HG03097 (cell line): Measurements from ENCODE around the gene OR1C1.
"Not testable (repeated sequence)": the region's sequence is repeated elsewhere in the genome, so short reads cannot be mapped to it uniquely, and the experiment has no call there.

Source experiments
- ATAC-seq: cut with Tn5 transposase; IDR thresholded peaks from one replicate; pipeline ENCODE4 v1.9.1; 2021; ENCODE audit not compliant: unreplicated experiment, low FRiP score

The OR1C1 gene

DNA sequence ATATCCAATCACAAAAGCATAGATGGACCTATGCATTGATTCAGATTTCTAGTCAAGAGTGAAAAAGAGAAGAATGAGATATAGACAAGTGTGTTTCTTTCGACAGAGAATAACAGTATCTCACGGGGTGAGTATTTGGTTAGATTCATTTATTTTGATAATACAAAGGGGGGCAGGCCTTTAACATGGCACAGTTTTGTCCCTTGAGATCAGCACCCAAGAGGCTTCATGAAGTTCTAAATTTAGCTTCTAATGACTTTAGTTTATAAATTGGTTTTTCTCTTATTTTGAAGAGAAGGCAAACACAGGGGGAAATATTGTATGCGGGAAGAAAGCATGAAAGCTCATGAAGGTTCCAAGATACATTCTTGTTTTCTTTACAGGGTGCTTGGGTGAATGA is at the start of gene OR1C1:
TSS of gene OR1C1 (minus strand) at position 101 of the 400 bp plus-strand sequence. CDS start 2,150 bp downstream, outside the sequence.
- ATAC-seq, result no peak

GRCh38 chr1:247797518-247797917 is 37.2 kb upstream of the OR1C1 start:
- no peak for ATAC-seq

DNA sequence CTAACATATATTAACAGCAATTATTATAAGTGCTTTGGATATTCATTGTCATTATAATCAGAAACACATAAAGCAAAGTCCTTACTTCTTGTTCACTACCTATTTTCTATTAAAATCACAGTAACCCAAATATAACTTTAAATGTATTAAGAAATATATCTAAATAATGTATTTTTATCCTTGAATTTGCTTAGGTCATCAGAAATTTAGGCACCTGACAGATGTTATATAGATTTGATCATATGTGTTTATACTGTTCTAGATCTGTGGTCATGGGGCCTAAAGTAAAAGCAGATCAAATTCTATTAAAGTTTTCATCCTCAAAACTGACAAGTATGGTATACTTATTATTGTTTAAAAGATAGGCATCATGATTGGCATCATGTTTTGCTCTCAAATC is 9.2 kb upstream of the OR1C1 start:
- no peak for ATAC-seq

- ATAC-seq, result not testable (repeated sequence)
These were observed 6.0 kb downstream of the OR1C1 start for GRCh38 chr1:247754311-247754710.

GRCh38 chr1:247749870-247750269 is 10.5 kb downstream of the OR1C1 start:
- ATAC-seq, result no peak

DNA sequence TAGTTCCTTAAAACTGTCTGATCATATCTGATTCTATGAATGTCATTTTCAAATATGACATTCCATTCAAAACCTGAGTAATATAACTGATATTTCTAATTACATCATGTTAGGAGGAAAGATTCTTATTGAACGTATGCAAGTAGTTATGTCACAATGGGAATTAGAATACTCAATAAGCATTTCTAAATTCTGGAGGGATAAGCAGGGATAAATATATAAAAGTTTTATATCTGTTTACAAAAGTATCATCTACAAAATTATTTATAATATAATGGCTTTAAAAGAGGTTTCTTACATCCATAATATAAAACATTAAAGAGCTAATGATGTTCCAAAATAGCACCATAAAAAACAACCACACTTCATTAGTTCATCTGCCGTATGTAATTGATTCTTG is 12.3 kb downstream of the OR1C1 start, which contains the start of gene OR14A2:
TSS of gene OR14A2 (minus strand) at position 101 of the 400 bp plus-strand sequence.
- no peak for ATAC-seq

- no peak for ATAC-seq
These were observed 12.7 kb downstream of the OR1C1 start for GRCh38 chr1:247747616-247748015.

DNA sequence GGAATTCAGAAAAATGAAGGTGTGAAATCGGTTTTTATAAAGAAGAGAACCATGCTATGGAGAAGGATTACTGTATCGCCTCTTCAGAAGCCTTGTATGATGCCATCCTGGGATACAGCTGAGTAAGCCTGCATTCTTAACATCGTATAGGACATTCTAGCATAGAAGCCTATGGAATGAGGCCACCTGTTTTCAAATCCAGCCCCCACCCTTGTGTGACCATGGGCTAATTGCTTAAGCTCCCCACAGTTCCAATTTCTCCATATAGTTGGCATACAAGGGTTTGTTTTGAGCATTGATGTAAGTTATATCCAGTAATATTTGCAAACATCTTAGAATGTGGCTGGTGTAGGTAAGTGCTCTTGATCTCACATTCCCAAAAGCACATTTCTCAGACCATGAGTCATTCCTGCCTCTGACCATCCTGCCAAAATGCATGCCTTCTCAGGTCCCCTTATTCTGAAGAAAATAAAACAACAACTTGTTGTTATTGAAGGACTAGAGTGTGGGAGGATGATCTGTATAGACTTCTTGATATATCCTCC is 13.9 kb downstream of the OR1C1 start:
- no peak for ATAC-seq

DNA sequence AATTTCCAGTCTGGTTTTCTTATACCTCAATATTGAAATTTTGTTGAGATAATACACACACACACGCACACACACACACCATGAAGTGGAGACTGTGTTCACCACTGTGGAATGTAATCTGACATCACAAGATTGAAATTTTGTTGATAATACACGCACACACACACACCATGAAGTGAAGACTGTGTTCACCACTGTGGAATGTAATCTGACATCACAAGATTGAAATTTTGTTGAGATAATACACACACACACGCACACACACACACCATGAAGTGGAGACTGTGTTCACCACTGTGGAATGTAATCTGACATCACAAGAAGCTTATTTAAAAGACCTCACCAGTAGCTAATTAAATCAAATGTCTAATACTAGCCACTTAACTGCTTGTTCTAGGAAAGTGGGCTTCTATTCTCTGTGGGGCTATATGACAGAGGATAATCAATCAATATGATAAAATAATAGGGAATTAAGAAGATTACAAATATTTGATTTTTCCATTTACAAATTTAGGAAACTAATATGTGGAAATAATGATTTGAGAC is 18.1 kb downstream of the OR1C1 start:
- not testable (repeated sequence) for ATAC-seq

DNA sequence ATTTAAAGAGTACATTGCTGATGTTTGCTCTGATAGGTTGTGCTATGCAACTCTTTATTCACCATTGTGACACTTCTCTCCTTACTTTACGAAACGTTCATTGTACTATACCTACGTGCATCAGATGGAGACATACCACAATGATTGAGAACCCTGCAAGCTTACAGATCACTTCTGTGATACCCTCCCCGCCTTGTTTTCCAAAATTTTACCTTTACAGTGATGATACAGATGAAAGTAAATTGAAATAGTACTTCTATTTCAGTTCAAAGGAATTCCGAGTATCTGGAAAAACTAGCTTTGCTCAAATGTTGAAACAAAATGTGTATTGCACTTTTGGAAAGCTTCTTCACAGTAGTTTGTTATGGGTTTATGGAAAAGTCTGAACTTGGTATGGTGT is 18.6 kb downstream of the OR1C1 start:
- no peak for ATAC-seq

DNA sequence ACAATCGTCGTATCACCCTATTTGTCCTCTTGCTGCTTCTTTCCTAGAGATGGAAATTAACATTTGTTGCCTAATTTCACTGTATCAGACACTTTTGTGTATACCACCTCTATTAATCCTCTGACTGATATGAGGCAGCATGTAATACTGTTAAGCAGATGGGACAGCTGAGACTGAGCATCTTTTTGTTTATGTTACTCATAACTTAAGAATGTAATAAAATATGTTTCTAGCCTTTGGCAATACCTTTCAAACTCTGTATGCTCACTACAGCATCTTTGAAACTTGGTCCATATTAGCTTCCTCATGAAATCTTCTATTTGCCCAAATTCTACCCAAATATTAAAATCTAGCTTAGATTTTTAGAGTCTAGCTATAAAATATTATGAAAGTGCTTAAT is 19.6 kb downstream of the OR1C1 start:
- no peak for ATAC-seq

DNA sequence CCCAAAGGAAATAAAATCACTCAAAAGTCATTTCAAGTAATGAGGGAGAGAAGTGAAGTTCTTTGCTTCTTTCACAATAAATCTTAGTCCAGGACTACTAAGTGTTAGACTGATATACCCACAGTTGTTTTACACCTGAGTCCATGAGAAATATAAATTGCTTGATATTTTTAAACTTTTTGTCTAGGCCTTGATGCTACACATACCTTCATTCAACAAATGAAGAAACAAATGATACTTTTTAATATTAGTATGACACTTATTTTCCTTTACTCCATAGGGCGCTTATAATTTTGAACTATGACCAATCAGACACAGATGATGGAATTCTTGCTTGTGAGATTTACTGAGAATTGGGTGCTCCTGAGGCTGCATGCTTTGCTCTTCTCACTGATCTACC is 22.0 kb downstream of the OR1C1 start, which contains the start of gene OR14K1:
TSS of gene OR14K1 (plus strand) at position 301 of the 400 bp plus-strand sequence. CDS start at position 301, 0 bp downstream.
- ATAC-seq, result no peak

DNA sequence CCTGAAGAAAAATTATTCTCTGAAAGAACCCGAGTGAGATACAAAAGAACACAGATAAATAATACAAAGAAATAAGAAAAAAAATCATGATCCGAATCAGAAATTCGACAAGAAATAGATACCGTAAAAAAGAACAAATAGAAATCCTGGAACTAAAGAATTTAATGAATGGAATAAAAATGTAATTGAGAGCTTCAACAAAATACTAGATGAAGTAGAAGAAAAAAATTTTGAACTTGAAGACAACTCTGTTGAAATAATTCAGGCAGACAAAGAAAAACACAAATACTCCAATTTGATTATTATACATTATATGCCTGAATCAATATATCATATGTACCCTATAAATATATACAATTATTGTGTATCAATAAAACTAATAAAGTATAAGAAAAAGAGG is 39.1 kb downstream of the OR1C1 start:
- no peak for ATAC-seq

DNA sequence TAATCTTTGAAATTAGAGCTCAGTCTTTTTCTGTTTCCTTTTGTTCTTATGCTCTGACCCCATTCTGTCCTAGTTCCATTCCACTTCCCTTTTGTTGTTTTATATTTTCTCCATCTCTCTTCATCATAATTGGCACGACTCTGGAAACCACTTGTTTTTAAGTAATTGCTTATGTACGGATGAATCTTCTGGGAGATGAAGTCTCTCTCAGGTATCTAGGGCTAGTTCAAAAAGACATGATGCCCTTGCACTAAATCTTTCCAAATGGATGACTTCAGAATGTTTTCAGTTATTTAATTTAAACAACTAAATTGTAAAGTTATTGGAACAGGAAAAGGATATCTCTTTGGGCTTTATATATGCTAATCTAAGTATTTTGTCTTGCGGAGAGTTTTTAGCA is 43.8 kb downstream of the OR1C1 start, which contains the start of gene OR6F1:
TSS of gene OR6F1 (minus strand) at position 101 of the 400 bp plus-strand sequence. CDS start 3,891 bp downstream, outside the sequence.
- ATAC-seq, result no peak

- no peak for ATAC-seq
These were observed 46.6 kb downstream of the OR1C1 start for GRCh38 chr1:247713753-247714152.

DNA sequence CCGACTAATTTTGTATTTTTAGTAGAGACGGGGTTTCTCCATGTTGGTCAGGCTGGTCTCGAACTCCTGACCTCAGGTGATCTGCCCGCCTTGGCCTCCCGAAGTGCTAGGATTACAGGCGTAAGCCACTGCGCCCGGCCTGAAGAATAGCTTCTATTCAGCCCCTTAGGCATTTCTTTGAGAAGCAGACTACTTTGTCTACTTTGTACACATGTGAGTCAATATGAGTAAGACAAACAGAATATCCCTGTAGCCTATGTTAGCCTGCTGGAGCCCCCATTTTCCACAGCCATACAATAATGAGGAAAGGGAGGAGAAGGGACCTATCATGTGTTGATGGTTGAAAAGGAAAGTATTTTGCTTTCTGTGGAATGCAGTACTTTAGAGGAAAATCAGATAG is 49.7 kb downstream of the OR1C1 start:
- not testable (repeated sequence) for ATAC-seq
